Measurements from ENCODE around the gene SLC15A1.
A peak's percentile ranks its signal among the peaks of the same experiment; 100 is the strongest.

The SLC15A1 gene

GRCh38 chr13:98690348-98691022 is 62.0 kb downstream of the SLC15A1 start:
- no peak for DNase-seq

GRCh38 chr13:98689347-98689968 is 63.0 kb downstream of the SLC15A1 start:
- no peak for DNase-seq

GRCh38 chr13:98688373-98688772 is 64.1 kb downstream of the SLC15A1 start:
- DNase-seq: no peak

GRCh38 chr13:98687319-98687718 is 65.2 kb downstream of the SLC15A1 start:
- DNase-seq: no peak

- no peak for DNase-seq
These were observed 66.2 kb downstream of the SLC15A1 start for GRCh38 chr13:98686270-98686669.

- DNase-seq: no peak
These were observed 67.3 kb downstream of the SLC15A1 start for GRCh38 chr13:98685146-98685545.

- no peak for DNase-seq
These were observed 71.4 kb downstream of the SLC15A1 start for GRCh38 chr13:98681049-98681448.

- no peak for DNase-seq
These were observed 73.7 kb downstream of the SLC15A1 start for GRCh38 chr13:98678741-98679140.

- no peak for DNase-seq
These were observed 75.1 kb downstream of the SLC15A1 start for GRCh38 chr13:98677398-98677797.

- no peak for DNase-seq
These were observed 76.2 kb downstream of the SLC15A1 start for GRCh38 chr13:98676239-98676638.

GRCh38 chr13:98675837-98676236 is 76.6 kb downstream of the SLC15A1 start:
- DNase-seq: no peak

- no peak for DNase-seq
These were observed 77.4 kb downstream of the SLC15A1 start for GRCh38 chr13:98675066-98675465.

- DNase-seq: peak in 4 of 5 donors; percentile 9 to 45 (median 31)
These were observed 79.4 kb downstream of the SLC15A1 start for GRCh38 chr13:98672947-98673613.

GRCh38 chr13:98668155-98668554 is 84.3 kb downstream of the SLC15A1 start:
- no peak for DNase-seq

GRCh38 chr13:98665638-98665995 is 86.9 kb downstream of the SLC15A1 start:
- DNase-seq: no peak

GRCh38 chr13:98664924-98665637 is 87.4 kb downstream of the SLC15A1 start:
- DNase-seq: no peak

- DNase-seq: no peak
These were observed 88.0 kb downstream of the SLC15A1 start for GRCh38 chr13:98664510-98664909.

- DNase-seq: peak in 1 of 5 donors; percentile 38
These were observed 88.4 kb downstream of the SLC15A1 start for GRCh38 chr13:98664047-98664446.

GRCh38 chr13:98658131-98658530 is 94.3 kb downstream of the SLC15A1 start:
- DNase-seq: no peak

- DNase-seq: no peak
These were observed 94.9 kb downstream of the SLC15A1 start for GRCh38 chr13:98657506-98658085.

GRCh38 chr13:98656223-98656622 is 96.2 kb downstream of the SLC15A1 start:
- no peak for DNase-seq

GRCh38 chr13:98653463-98653985 is 98.9 kb downstream of the SLC15A1 start:
- DNase-seq: peak; percentile 18 to 67 (median 57)
